Measurements from ENCODE around the gene KCTD13.
"Not testable (repeated sequence)": the region's sequence is repeated elsewhere in the genome, so short reads cannot be mapped to it uniquely, and the experiment has no call there.

The KCTD13 gene

DNA sequence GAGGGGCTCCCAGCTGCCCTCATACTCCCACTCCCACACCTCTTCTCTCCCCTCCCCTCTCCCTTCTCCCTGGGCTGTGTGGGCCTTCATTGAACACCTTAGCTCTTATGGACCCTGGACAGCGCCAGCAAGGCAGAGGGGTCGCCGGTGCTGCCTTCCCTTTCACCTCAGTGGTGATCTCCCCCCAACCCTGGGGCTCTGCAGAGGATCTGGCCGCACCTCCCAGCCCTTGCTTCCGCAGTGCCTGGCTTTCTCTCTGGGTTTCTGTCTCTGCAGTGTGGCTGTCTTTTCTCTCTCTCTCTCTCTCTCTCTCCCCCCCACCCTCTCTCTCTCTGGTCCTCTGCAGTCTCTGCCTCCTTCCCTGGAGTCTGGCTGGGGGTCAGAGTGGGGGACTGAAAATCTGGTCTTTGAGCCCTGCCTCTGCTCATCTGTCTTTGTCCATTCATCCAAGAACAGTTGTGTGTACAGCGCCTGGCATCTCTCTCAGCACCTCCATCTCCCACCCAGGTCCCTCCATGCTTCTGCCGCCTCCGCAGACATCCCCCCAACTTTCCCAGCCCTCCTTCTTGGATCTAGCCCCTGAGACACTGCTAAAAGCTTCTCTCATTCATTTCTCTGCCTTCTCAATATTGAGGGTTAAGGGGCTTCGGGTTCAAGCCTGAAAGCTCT lies 27.8 kb downstream of the KCTD13 start:
- H3K4me1 ChIP-seq (ENCODE audit: control insufficient read depth, insufficient read depth, low read length, unreplicated experiment), result peaks cover 21% of the 10 kb centered on the region
- H3K79me2 ChIP-seq (ENCODE audit: control insufficient read depth, insufficient read depth, low read length, unreplicated experiment), result peaks cover 16% of the 10 kb centered on the region
- H3K27ac ChIP-seq (ENCODE audit: low read depth, low read length), result no peak overlapping the region
- H3K36me3 ChIP-seq (ENCODE audit: insufficient read depth, low read length), result no peaks in the 10 kb centered on the region
- H2AFZ ChIP-seq (ENCODE audit: low read length, unreplicated experiment), result peak overlapping the region; percentile 45
- no peaks in the 10 kb centered on the region; the same call in 1 of the 2 replicates for H3K27me3 ChIP-seq (ENCODE audit: insufficient read depth, low read length)
- H3K4me3 ChIP-seq (ENCODE audit: low read depth, low read length), result peak overlapping the region; percentile 85

DNA sequence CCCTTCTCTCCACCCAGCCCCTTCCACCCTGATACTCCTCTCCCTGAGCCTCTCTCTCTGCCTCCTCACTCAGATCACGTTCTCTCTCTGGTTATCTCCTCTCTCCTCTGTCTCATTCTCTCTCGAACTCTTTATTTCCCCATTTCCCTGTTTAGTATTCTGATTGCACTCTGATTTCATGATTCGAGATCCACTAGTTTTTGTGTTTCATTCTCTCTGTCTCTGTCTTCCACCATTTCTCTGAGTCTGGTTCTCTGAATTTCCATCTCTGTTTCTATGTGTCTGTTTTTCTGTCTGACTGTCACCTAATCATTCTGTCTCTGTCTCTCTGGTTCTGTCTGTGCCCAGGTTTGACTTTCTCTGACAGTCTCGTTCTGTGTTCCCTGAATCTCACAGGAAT lies 28.7 kb downstream of the KCTD13 start:
- no peaks in the 10 kb centered on the region; the same call in 1 of the 2 replicates for H3K27me3 ChIP-seq (ENCODE audit: insufficient read depth, low read length)
- H3K4me1 ChIP-seq (ENCODE audit: control insufficient read depth, insufficient read depth, low read length, unreplicated experiment), result peaks cover 21% of the 10 kb centered on the region
- no peak overlapping the region for H2AFZ ChIP-seq (ENCODE audit: low read length, unreplicated experiment)
- no peak overlapping the region for H3K4me3 ChIP-seq (ENCODE audit: low read depth, low read length)
- peaks cover 14% of the 10 kb centered on the region for H3K79me2 ChIP-seq (ENCODE audit: control insufficient read depth, insufficient read depth, low read length, unreplicated experiment)
- H3K36me3 ChIP-seq (ENCODE audit: insufficient read depth, low read length), result no peaks in the 10 kb centered on the region
- H3K27ac ChIP-seq (ENCODE audit: low read depth, low read length), result no peak overlapping the region

DNA sequence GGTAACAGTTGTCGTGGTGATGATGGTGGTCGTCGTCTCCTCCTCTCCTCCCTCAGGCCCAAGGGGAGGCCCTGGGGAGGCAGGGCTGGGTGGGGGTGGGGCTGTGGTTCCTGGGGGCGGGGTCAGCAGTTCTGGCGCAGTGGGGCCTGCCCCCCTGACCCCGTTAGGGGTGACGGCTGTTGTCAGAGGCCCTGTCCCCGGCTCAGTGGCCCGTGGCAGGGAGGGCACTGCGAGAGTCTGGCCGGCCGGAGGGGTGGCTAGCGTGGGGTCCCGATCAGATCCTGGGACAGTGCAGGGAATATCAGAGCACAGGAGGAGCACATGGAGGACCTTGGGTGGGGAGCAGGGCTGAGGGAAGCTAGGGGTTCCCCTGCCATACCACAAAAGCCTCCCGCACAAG lies 29.2 kb downstream of the KCTD13 start:
- Histone ChIP-seq H3K27ac (ENCODE audit: low read depth, low read length) (no peak overlapping the region), H2AFZ (ENCODE audit: low read length, unreplicated experiment) (no peak overlapping the region), H3K36me3 (ENCODE audit: insufficient read depth, low read length) (no peaks in the 10 kb centered on the region), H3K4me3 (ENCODE audit: low read depth, low read length) (no peak overlapping the region), H3K4me1 (ENCODE audit: control insufficient read depth, insufficient read depth, low read length, unreplicated experiment) (peaks cover 16% of the 10 kb centered on the region), H3K27me3 (ENCODE audit: insufficient read depth, low read length) (no peaks in the 10 kb centered on the region; the same call in 1 of the 2 replicates), H3K79me2 (ENCODE audit: control insufficient read depth, insufficient read depth, low read length, unreplicated experiment) (peaks cover 9% of the 10 kb centered on the region)

DNA sequence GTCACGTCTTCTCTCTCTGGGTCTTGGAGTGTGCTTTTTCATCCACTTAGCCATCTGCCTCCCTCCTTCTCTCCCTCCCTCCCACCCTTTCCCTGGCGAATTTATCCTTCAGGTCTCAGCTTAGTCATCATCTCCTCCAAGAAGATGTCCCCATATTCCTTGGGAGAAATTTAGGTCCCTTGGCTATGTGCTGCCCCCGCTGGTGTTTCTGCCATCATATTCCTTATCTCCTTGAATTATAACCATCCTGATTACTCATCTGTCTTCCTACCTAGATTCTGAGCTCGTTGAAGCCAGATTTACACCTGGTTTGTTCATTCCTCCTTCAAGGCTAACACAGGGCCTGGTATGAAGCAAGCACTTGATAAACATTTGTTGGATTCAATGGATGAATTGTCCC lies 31.7 kb downstream of the KCTD13 start:
- Histone ChIP-seq H3K36me3 (ENCODE audit: insufficient read depth, low read length) (no peaks in the 10 kb centered on the region), H3K27ac (ENCODE audit: low read depth, low read length) (no peak overlapping the region), H3K27me3 (ENCODE audit: insufficient read depth, low read length) (no peaks in the 10 kb centered on the region; the same call in 1 of the 2 replicates), H2AFZ (ENCODE audit: low read length, unreplicated experiment) (no peak overlapping the region), H3K4me1 (ENCODE audit: control insufficient read depth, insufficient read depth, low read length, unreplicated experiment) (peaks cover 10% of the 10 kb centered on the region), H3K79me2 (ENCODE audit: control insufficient read depth, insufficient read depth, low read length, unreplicated experiment) (no peaks in the 10 kb centered on the region), H3K4me3 (ENCODE audit: low read depth, low read length) (no peak overlapping the region)

DNA sequence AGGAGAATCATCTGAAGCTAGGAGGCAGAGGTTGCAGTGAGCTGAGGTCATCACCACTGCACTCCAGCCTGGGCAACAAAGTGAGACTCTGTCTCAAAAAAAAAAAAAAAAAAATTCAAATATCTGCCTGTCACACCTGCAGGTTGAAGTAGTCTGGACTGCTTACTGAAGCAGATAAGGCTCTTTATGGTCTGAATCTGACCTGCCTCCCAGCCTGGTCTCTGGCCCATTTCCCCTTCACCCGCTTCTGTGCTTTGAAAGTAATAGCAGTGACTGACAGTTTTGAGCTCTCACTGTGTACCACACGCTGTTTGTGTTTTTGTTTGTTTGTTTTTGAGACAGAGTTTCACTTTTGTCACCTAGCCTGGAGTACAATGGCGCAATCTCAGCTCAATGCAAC lies 32.5 kb downstream of the KCTD13 start:
- Histone ChIP-seq H3K27ac (ENCODE audit: low read depth, low read length) (no peak overlapping the region), H3K4me3 (ENCODE audit: low read depth, low read length) (no peak overlapping the region), H3K79me2 (ENCODE audit: control insufficient read depth, insufficient read depth, low read length, unreplicated experiment) (no peaks in the 10 kb centered on the region), H3K27me3 (ENCODE audit: insufficient read depth, low read length) (no peaks in the 10 kb centered on the region; the same call in 1 of the 2 replicates), H3K4me1 (ENCODE audit: control insufficient read depth, insufficient read depth, low read length, unreplicated experiment) (peaks cover 8% of the 10 kb centered on the region), H2AFZ (ENCODE audit: low read length, unreplicated experiment) (no peak overlapping the region), H3K36me3 (ENCODE audit: insufficient read depth, low read length) (no peaks in the 10 kb centered on the region)

DNA sequence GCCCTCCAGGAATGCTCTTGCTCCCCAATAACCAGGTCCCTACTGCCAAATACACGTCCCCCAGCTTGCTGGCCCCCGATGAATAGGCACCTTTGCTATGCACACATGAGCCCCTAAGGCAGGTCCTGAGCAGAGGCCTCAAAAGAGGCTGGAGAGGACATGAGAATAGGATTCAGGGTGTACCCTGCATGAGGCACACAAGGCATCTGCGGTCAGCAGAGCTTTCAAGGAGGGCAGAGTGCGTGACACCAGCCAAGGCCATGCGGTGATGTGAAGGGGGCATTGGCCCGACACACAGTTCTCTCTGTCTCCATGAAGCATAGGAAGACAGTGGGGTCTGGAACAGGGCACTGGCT lies 33.6 kb downstream of the KCTD13 start:
- H3K36me3 ChIP-seq (ENCODE audit: insufficient read depth, low read length), result no peaks in the 10 kb centered on the region
- no peaks in the 10 kb centered on the region for H3K4me1 ChIP-seq (ENCODE audit: control insufficient read depth, insufficient read depth, low read length, unreplicated experiment)
- no peak overlapping the region for H2AFZ ChIP-seq (ENCODE audit: low read length, unreplicated experiment)
- H3K27ac ChIP-seq (ENCODE audit: low read depth, low read length), result no peak overlapping the region
- no peak overlapping the region for H3K4me3 ChIP-seq (ENCODE audit: low read depth, low read length)
- no peaks in the 10 kb centered on the region for H3K27me3 ChIP-seq (ENCODE audit: insufficient read depth, low read length)
- H3K79me2 ChIP-seq (ENCODE audit: control insufficient read depth, insufficient read depth, low read length, unreplicated experiment), result no peaks in the 10 kb centered on the region

DNA sequence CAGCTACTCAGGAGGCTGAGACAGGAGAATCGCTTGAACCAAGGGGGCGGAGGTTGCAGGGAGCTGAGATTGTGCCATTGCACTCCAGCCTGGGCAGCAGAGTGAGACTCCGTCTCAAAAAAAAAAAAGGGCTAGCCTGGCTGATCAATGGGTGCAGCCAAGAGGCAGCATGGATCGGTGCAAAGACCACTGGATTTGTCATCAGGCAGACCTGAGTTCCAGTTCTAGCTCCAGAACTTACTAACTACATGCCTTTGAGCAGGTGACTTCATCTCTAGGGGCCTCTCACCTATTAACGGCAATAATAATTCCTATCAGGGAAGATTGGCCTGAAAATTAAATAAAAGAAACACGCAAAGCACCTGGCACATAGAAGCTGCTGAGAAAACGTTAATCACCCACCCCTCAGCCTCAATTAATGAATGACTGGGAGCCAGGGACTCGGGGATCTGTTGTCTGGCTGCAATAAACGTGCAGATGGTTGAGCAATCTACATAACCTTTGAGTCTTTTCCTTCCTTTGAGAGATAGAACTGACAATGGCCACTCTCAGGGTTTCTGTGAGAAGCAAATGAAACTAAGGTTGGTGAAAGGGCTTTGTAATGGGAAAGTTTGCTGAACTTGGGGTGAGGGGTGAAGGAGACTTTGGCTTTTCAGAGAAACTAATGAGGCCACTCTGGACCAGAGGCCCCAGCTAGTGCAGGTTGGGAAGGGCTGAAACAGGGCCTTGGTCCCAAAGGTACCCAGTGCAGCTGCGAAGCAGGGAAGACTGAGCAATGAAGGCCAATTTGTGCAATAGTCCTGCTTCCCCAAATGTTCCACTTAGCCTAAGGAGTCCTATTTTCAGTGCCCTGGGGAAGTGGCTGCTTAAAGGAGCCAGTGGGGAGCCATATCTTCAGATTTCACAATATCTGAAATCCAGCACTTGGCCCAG lies 34.2 kb downstream of the KCTD13 start:
- H3K36me3 ChIP-seq (ENCODE audit: insufficient read depth, low read length), result no peaks in the 10 kb centered on the region
- no peak overlapping the region for H2AFZ ChIP-seq (ENCODE audit: low read length, unreplicated experiment)
- H3K4me1 ChIP-seq (ENCODE audit: control insufficient read depth, insufficient read depth, low read length, unreplicated experiment), result no peaks in the 10 kb centered on the region
- H3K27ac ChIP-seq (ENCODE audit: low read depth, low read length), result no peak overlapping the region
- no peak overlapping the region for H3K4me3 ChIP-seq (ENCODE audit: low read depth, low read length)
- H3K79me2 ChIP-seq (ENCODE audit: control insufficient read depth, insufficient read depth, low read length, unreplicated experiment), result no peaks in the 10 kb centered on the region
- H3K27me3 ChIP-seq (ENCODE audit: insufficient read depth, low read length), result no peaks in the 10 kb centered on the region

DNA sequence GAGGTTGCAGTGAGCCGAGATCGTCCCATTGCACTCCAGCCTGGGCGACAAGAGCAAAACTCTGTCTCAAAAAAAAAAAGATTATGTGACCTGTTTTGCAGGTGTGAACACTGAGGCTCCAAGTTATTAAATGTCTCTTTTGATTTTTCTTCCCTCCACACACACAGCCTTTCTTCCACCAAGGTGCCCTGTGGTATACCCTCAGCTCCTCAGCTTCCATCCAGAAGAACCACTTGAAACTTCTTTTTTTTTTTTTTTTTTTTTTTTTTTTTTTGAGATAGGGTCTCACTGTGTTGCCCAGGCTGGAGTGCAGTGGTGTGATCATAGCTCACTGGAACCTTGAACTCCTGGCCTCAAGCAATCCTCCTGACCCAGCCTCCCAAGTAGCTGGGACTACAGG lies 36.7 kb downstream of the KCTD13 start:
- H3K4me3 ChIP-seq (ENCODE audit: low read depth, low read length); H3K27ac ChIP-seq (ENCODE audit: low read depth, low read length); H3K36me3 ChIP-seq (ENCODE audit: insufficient read depth, low read length); H3K27me3 ChIP-seq (ENCODE audit: insufficient read depth, low read length); H2AFZ ChIP-seq (ENCODE audit: low read length, unreplicated experiment); H3K79me2 ChIP-seq (ENCODE audit: control insufficient read depth, insufficient read depth, low read length, unreplicated experiment); H3K4me1 ChIP-seq (ENCODE audit: control insufficient read depth, insufficient read depth, low read length, unreplicated experiment): not testable (repeated sequence)

DNA sequence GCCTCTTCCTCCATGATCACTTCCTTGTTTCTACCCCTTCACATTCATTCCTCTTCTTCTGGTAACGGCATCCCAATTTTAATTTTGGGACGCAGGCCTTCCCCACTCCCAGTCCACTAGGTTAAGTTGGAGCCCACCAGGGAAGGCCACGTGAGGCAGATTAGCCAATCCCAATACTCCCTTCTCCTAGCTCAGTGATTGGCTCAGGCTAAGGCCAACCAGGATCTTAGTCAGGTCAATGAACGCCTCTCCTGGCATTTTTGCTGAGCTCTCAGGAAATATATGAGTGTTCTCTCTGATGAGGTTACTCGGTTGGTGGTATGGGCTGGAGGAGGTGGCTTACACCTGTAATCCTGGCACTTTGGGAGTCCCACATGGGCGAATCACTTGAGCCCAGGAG lies 42.0 kb downstream of the KCTD13 start:
- H3K27me3 ChIP-seq (ENCODE audit: insufficient read depth, low read length), result no peaks in the 10 kb centered on the region
- H3K27ac ChIP-seq (ENCODE audit: low read depth, low read length), result no peak overlapping the region
- H3K79me2 ChIP-seq (ENCODE audit: control insufficient read depth, insufficient read depth, low read length, unreplicated experiment), result no peaks in the 10 kb centered on the region
- no peaks in the 10 kb centered on the region for H3K4me1 ChIP-seq (ENCODE audit: control insufficient read depth, insufficient read depth, low read length, unreplicated experiment)
- no peaks in the 10 kb centered on the region for H3K36me3 ChIP-seq (ENCODE audit: insufficient read depth, low read length)
- H2AFZ ChIP-seq (ENCODE audit: low read length, unreplicated experiment), result no peak overlapping the region
- H3K4me3 ChIP-seq (ENCODE audit: low read depth, low read length), result no peak overlapping the region

DNA sequence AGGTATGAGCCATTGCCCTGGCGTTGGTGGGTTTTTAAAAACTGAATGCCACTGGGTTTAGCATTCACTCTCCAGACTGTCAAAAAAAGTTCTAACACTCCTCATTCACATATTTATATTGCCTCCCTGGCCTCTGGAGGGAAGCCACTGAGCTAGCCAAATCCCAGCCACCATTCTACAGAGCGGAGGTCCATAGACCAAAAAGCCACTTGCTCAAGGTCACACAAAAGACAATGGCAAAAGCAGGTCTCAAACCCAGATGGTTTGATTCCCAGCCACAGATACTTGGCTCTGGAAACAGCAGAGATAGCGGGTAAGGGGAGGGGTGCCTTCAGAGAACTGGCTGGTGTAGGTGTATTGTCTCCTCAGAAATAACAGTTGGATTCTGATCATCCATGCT lies 45.0 kb downstream of the KCTD13 start:
- no peaks in the 10 kb centered on the region for H3K4me1 ChIP-seq (ENCODE audit: control insufficient read depth, insufficient read depth, low read length, unreplicated experiment)
- H3K27ac ChIP-seq (ENCODE audit: low read depth, low read length), result no peak overlapping the region
- no peaks in the 10 kb centered on the region for H3K79me2 ChIP-seq (ENCODE audit: control insufficient read depth, insufficient read depth, low read length, unreplicated experiment)
- no peak overlapping the region for H2AFZ ChIP-seq (ENCODE audit: low read length, unreplicated experiment)
- H3K4me3 ChIP-seq (ENCODE audit: low read depth, low read length), result no peak overlapping the region
- peaks cover 22% of the 10 kb centered on the region for H3K27me3 ChIP-seq (ENCODE audit: insufficient read depth, low read length)
- H3K36me3 ChIP-seq (ENCODE audit: insufficient read depth, low read length), result no peaks in the 10 kb centered on the region

DNA sequence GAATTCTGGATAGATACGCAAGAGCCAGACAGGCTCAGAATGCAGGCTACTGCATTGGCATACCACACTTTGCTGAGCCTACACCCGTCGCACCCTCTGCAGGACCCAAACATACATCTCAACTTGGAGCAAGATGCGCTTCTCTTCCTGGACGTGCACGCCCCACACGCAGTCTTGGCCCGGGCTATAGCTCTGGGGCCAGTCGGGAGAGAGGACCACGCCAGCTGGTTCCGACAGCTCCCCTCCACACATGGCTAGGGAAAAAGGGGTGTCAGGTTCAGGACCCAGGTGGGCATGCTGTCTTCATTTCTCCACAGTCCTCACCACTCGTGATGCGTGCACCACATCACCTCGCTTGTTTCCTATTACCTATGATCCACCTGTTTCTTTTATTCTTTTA lies 47.9 kb downstream of the KCTD13 start:
- Histone ChIP-seq H3K36me3 (ENCODE audit: insufficient read depth, low read length) (no peaks in the 10 kb centered on the region), H2AFZ (ENCODE audit: low read length, unreplicated experiment) (no peak overlapping the region), H3K4me1 (ENCODE audit: control insufficient read depth, insufficient read depth, low read length, unreplicated experiment) (no peaks in the 10 kb centered on the region), H3K27ac (ENCODE audit: low read depth, low read length) (no peak overlapping the region), H3K4me3 (ENCODE audit: low read depth, low read length) (no peak overlapping the region), H3K27me3 (ENCODE audit: insufficient read depth, low read length) (peaks cover 25% of the 10 kb centered on the region), H3K79me2 (ENCODE audit: control insufficient read depth, insufficient read depth, low read length, unreplicated experiment) (no peaks in the 10 kb centered on the region)

Data from ACC112 (cell line).